Endodermal cell (in vitro differentiated cells): ENCODE measurements around the gene R3HCC1L. TPM values are rescaled to one million over a fixed set of nuclear protein-coding genes. Genes with fewer than 3 reads are reported as not detected.
"Not testable (repeated sequence)": the region's sequence is repeated elsewhere in the genome, so short reads cannot be mapped to it uniquely, and the experiment has no call there.

Source experiments
- DNase-seq: peaks from one replicate; pipeline ENCODE4 v3.0.0-alpha.2; 2017
- H3K27ac ChIP-seq: 2 replicates; pipeline ENCODE4 v1.5.1; 2013; ENCODE audit warnings: mild to moderate bottlenecking, low read depth, low read length, moderate library complexity
- H3K27me3 ChIP-seq: 2 replicates; pipeline ENCODE4 v1.6.1; 2013; ENCODE audit warnings: mild to moderate bottlenecking, low read length, moderate library complexity; ENCODE audit not compliant: insufficient read depth, control insufficient read depth, poor library complexity, severe bottlenecking
- H3K36me3 ChIP-seq: 2 replicates; pipeline ENCODE4 v1.7.0; 2013; ENCODE audit warnings: mild to moderate bottlenecking, low read length, moderate library complexity; ENCODE audit not compliant: control insufficient read depth, insufficient read depth
- H3K4me1 ChIP-seq: one replicate; pipeline ENCODE4 v1.7.0; 2013; ENCODE audit warnings: low read length; ENCODE audit not compliant: control insufficient read depth, insufficient read depth
- H3K4me3 ChIP-seq: 2 replicates; pipeline ENCODE4 v1.5.1; 2013; ENCODE audit warnings: mild to moderate bottlenecking, low read length, moderate library complexity
- H3K9ac ChIP-seq: 2 replicates; pipeline ENCODE4 v1.6.1; 2013; ENCODE audit warnings: mild to moderate bottlenecking, low read length, moderate library complexity; ENCODE audit not compliant: poor library complexity, severe bottlenecking; ENCODE audit errors: extremely low read depth
- H3K9me3 ChIP-seq: 2 replicates; pipeline ENCODE4 v1.6.1; 2013; ENCODE audit warnings: mild to moderate bottlenecking, low read length, moderate library complexity; ENCODE audit not compliant: control insufficient read depth
- H3K27ac Mint-ChIP-seq: 2 replicates; pipeline ENCODE4 v1.8.0; 2020; ENCODE audit warnings: mixed read lengths
- H3K27me3 Mint-ChIP-seq: 2 replicates; pipeline ENCODE4 v1.8.0; 2021; ENCODE audit warnings: mild to moderate bottlenecking, mixed read lengths; ENCODE audit not compliant: insufficient read depth
- H3K36me3 Mint-ChIP-seq: 2 replicates; pipeline ENCODE4 v1.8.0; 2020; ENCODE audit warnings: low read depth, mixed read lengths
- H3K4me1 Mint-ChIP-seq: 2 replicates; pipeline ENCODE4 v1.8.0; 2020; ENCODE audit warnings: mixed read lengths
- H3K4me3 Mint-ChIP-seq: 2 replicates; pipeline ENCODE4 v1.8.0; 2020; ENCODE audit warnings: mild to moderate bottlenecking, moderate library complexity, mixed read lengths
- H3K9me3 Mint-ChIP-seq: 2 replicates; pipeline ENCODE4 v1.8.0; 2020; ENCODE audit warnings: mild to moderate bottlenecking, mixed read lengths
- WGBS, 2 experiments: methylation state at CpG; one replicate each; pipeline versions ENCODE4 v1.1.5 to v1.1.7; 2013; ENCODE audit warnings: missing lambda C conversion rate in 2 of 2, mixed read lengths in 1 of 2; ENCODE audit not compliant: insufficient coverage in 1 of 2, insufficient read length in 1 of 2; 5-methylcytosine and 5-hydroxymethylcytosine counted together
- total RNA-seq, 2 donors: library from RNA; stranded (reverse); fragmentation: NEBNext Ultra II Directional in 1 of 2; extraction: Animal tissue kit (Norgen Biotek cat#: 25700) in 1 of 2; gene quantifications; 2 replicates in 1 of 2; 3 replicates in 1 of 2; pipeline ENCODE4 v1.2.1, GENCODE V29; 2021
- TF ChIP-seq, protein P1 (sequence below): fragments of 200-600 bp; sonication (generic); conservative IDR thresholded peaks from 2 replicates; pipeline ENCODE4 v1.5.0; 2021; ENCODE audit warnings: antibody characterized with exemption, mild to moderate bottlenecking

Gene R3HCC1L
- total RNA-seq, 2 donors from 2014 or later = 16.1 to 18.1 TPM

DNA sequence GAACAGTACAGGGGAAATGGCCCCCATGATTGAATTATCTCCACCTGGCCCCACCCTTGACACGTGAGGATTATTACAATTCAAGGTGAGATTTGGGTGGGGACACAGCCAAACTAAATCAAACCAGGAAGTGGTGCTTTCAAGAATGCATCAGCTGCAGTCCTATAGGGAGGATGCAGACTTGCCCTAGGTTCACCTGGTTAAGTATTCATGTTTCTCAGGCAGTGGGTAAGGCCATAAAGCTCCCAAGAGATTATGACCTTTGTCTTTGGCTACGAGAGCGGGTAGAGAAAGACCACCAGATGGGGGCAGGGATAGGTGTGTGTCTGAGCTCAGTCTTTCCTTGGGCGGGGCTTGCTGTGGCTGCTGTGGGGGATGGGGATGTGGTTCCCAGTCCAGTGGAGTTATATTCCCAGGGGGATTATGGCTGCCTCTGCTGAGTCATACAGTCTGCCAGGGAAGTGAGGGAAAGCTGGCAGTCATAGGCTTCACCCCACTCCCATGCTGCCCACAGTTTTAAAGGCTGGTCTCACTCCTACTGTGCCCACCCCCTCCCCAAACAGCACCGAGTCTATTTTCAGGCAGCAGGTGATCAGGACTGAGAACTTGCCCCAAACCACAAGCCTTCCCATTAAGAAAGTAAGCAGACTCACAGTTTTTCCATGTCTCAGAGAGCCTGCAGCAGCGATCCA, 8.4 kb upstream of the R3HCC1L start:
- no peak overlapping the region for H3K27ac ChIP-seq
- WGBS, 2 experiments = 80 to 90% methylated on average over 5 to 6 of the region's 6 CpGs
- no peaks in the 10 kb centered on the region for H3K36me3 ChIP-seq
- H3K27ac Mint-ChIP-seq = peak overlapping the region; percentile 23
- H3K4me3 Mint-ChIP-seq = no peak overlapping the region
- peaks cover 36% of the 10 kb centered on the region for H3K9me3 ChIP-seq
- no peaks in the 10 kb centered on the region for H3K36me3 Mint-ChIP-seq
- H3K9ac ChIP-seq = no peak overlapping the region
- H3K27me3 ChIP-seq = no peaks in the 10 kb centered on the region
- H3K4me1 Mint-ChIP-seq = no peaks in the 10 kb centered on the region
- no peak overlapping the region for H3K4me3 ChIP-seq
- no peak for DNase-seq
- H3K27me3 Mint-ChIP-seq = peaks cover 5% of the 10 kb centered on the region
- TF ChIP-seq, protein P1, sequence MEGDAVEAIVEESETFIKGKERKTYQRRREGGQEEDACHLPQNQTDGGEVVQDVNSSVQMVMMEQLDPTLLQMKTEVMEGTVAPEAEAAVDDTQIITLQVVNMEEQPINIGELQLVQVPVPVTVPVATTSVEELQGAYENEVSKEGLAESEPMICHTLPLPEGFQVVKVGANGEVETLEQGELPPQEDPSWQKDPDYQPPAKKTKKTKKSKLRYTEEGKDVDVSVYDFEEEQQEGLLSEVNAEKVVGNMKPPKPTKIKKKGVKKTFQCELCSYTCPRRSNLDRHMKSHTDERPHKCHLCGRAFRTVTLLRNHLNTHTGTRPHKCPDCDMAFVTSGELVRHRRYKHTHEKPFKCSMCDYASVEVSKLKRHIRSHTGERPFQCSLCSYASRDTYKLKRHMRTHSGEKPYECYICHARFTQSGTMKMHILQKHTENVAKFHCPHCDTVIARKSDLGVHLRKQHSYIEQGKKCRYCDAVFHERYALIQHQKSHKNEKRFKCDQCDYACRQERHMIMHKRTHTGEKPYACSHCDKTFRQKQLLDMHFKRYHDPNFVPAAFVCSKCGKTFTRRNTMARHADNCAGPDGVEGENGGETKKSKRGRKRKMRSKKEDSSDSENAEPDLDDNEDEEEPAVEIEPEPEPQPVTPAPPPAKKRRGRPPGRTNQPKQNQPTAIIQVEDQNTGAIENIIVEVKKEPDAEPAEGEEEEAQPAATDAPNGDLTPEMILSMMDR = no peak
- H3K9me3 Mint-ChIP-seq = peaks cover 39% of the 10 kb centered on the region
- no peaks in the 10 kb centered on the region for H3K4me1 ChIP-seq

DNA sequence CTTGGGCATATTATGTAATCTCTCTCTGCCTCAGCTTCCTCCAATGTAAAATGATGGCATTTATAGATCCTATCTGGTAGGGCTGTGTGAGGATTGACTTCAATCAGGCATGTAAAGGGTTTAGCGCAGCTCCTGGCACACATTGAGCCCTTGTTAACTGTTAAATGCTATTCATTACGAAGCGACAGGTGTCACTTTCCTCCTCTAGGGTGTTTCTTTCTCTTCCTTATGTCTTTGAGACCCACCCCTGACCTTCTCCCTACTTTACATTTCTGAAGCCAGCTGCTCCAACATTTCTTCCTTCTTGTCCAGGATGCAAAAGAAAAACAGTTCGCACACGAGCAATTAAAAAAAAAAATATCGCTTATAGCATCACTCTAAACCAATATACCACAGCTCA, 5.7 kb upstream of the R3HCC1L start:
- Histone ChIP-seq H3K9me3 (peaks cover 30% of the 10 kb centered on the region), H3K36me3 (no peaks in the 10 kb centered on the region), H3K4me3 (no peak overlapping the region), H3K27me3 (no peaks in the 10 kb centered on the region), H3K4me1 (no peaks in the 10 kb centered on the region), H3K27ac (no peak overlapping the region), H3K9ac (no peak overlapping the region)
- Mint-ChIP-seq H3K9me3 (peaks cover 41% of the 10 kb centered on the region), H3K36me3 (peaks cover 2% of the 10 kb centered on the region), H3K27me3 (peaks cover under 1% of the 10 kb centered on the region), H3K4me1 (peaks cover 3% of the 10 kb centered on the region), H3K4me3 (no peak overlapping the region), H3K27ac (no peak overlapping the region)
- DNase-seq = no peak
- WGBS, 2 experiments = 88 to 92% methylated on average over 6 of the region's 6 CpGs
- TF ChIP-seq, protein P1 = no peak

- Histone ChIP-seq H3K27ac (no peak overlapping the region), H3K4me1 (no peaks in the 10 kb centered on the region), H3K27me3 (no peaks in the 10 kb centered on the region), H3K9ac (no peak overlapping the region), H3K4me3 (no peak overlapping the region), H3K36me3 (no peaks in the 10 kb centered on the region), H3K9me3 (peaks cover 20% of the 10 kb centered on the region)
- peaks cover 26% of the 10 kb centered on the region for H3K9me3 Mint-ChIP-seq
- H3K27ac Mint-ChIP-seq = no peak overlapping the region
- H3K4me3 Mint-ChIP-seq = no peak overlapping the region
- TF ChIP-seq, protein P1 = no peak
- H3K27me3 Mint-ChIP-seq = no peaks in the 10 kb centered on the region
- peaks cover 14% of the 10 kb centered on the region for H3K4me1 Mint-ChIP-seq
- no peak for DNase-seq
- peaks cover 4% of the 10 kb centered on the region for H3K36me3 Mint-ChIP-seq
- 73 to 79% methylated on average over 2 of the region's 3 CpGs for WGBS, 2 experiments
These were observed 2.8 kb upstream of the R3HCC1L start for GRCh38 chr10:98131619-98132018.

DNA sequence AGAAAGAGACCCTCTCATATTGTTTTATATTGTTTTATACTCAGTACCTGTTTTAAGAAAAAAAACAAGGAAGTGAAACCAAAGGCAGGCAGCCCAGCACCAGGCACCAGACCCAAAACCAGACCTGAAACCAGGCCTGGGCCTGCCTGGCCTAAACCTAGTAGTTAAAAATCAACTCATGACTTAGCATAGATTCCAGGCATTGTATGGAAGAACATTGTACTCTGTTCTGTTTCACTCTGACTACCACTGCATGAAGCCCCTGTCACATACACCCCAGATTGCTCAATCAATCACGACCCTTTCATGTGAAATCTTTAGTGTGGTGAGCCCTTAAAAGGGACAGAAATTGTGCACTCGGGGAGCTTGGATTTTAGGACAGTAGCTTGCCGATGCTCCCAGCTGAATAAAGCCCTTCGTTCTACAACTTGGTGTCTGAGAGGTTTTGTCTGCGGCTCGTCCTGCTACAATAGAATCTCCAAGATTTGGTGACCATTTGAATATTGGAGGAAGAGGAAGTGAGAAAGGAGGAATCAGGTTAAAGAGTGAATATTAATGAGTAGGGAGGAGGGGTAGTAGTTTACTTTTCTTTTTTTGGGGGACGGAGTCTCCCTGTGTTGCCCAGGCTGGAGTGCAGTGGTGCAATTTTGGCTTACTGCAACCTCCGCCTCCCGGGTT, 1.2 kb upstream of the R3HCC1L start:
- H3K4me1 ChIP-seq, H3K36me3 Mint-ChIP-seq, H3K27me3 Mint-ChIP-seq, H3K27ac ChIP-seq, H3K4me3 Mint-ChIP-seq, H3K9ac ChIP-seq, H3K27me3 ChIP-seq, H3K27ac Mint-ChIP-seq, H3K36me3 ChIP-seq, DNase-seq: not testable (repeated sequence)
- Histone ChIP-seq H3K9me3 (peaks cover 20% of the 10 kb centered on the region), H3K4me3 (peak overlapping the region; percentile 99)
- Mint-ChIP-seq H3K9me3 (peaks cover 26% of the 10 kb centered on the region), H3K4me1 (peaks cover 14% of the 10 kb centered on the region)
- 92% methylated on average over 8 to 9 of the region's 9 CpGs for WGBS, 2 experiments
